Right renal pelvis (tissue), 4 donors: ENCODE results near the gene ALG5. TPM values are rescaled to one million over a fixed set of nuclear protein-coding genes. Genes with fewer than 3 reads are reported as not detected.

Experiments
- DNase-seq, 4 donors: peaks; one replicate each; pipeline ENCODE4 v3.0.0-alpha.2; 2013; ENCODE audit warnings: low read depth in 4 of 4, low spot score in 3 of 4, missing footprints in 1 of 4
- polyA plus RNA-seq, 4 donors: library from polyadenylated mRNA; unstranded; fragments of 120-200 nt; gene quantifications; one replicate each; pipeline ENCODE4 v1.2.1, GENCODE V29; 2013; ENCODE audit not compliant: insufficient read length in 4 of 4

ALG5 gene
- polyA plus RNA-seq, 4 donors = 55.6 to 60.9 (median 59.1) TPM

DNA sequence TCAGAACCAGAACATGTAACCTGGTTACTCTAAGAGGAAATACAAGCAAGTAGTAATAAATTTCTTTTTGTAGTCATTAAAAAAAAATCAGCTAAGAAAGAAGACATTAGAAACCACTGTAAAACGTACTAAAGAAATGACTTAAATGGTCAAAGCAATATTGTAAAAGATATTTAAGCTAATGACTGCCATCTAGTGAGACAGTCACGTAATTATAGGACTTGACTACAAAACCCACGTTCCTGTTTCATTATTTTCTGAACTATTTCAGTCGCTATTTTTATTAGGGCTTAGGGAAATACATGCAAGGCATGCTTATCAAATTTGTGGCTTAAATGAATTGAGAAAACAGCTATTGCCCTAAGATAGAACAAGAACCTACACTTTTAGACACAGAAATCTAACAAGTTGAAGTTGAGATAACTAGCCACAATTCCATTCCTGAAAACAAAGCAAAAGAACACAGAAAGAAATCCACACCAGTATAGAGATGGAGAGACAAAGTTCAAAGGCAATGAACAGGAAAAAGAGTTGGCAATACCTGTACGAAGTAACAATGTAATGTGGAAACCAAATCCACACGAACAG is 17.9 kb downstream of the ALG5 start:
- DNase-seq = peak; percentile 18 to 35 (median 22)

- no peak for DNase-seq
Measured at GRCh38 chr13:36979361-36980050, 19.6 kb downstream of the ALG5 start.

GRCh38 chr13:36975172-36975571 is 24.0 kb downstream of the ALG5 start:
- no peak for DNase-seq

DNA sequence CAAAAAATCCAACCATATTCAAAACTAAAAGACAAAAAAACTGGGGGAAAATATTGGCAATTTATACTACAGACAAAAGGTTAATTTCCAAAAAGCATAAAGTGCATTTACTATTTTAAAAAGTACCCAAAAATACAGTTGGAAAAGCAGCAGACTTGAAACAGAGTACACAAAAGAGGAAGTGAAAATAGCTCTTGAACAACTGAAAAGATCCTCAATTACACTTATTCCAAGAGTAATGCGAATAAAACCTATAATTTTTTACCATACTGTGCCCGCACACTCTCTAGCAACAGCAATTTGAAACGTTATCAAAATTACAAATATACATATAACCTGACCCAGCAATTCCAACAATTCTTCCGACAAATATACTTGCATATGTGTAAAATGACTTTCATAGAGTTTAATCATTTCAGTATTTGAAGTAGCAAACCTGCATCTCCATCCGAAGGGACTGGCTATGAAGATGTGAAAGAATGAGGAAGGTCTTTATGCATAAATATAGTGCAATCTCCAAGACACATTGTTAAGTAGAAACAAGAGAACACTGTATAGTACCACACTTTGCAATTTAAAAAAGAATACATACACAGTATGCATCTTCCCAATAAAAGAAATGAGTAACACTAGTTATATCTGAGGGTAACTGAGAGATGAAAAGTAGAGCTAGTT is 25.4 kb downstream of the ALG5 start:
- DNase-seq = no peak

GRCh38 chr13:36973009-36973408 is 26.1 kb downstream of the ALG5 start:
- DNase-seq = no peak

- DNase-seq = no peak
Measured at GRCh38 chr13:36966404-36966803, 32.7 kb downstream of the ALG5 start.

- no peak for DNase-seq
Measured at GRCh38 chr13:36965767-36966166, 33.4 kb downstream of the ALG5 start.

- DNase-seq = no peak
Measured at GRCh38 chr13:36959456-36960116, 39.6 kb downstream of the ALG5 start.

- DNase-seq = no peak
Measured at GRCh38 chr13:36954542-36954941, 44.6 kb downstream of the ALG5 start.

GRCh38 chr13:36950920-36951319 is 48.2 kb downstream of the ALG5 start:
- no peak for DNase-seq

DNA sequence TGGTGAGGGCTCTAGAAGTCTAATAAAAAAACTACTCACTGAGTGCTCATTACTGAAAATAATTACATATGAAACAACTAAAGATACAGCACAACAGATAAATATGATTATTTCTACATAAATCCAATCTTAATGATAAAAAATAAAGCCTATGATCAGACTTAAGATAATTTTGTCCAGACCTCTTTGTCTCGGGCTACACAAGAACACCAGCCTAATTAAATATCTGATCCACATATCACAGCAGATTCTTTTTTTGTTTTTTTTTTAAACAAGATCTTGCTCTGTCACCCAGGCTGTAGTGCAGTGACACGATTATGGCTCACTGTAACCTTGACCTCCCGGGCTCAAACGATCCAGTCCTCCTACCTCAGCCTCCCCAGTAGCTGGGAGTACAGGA is 48.8 kb downstream of the ALG5 start:
- no peak for DNase-seq

- DNase-seq = no peak
Measured at GRCh38 chr13:36945078-36945477, 54.1 kb downstream of the ALG5 start.

- no peak for DNase-seq
Measured at GRCh38 chr13:36925603-36926002, 73.5 kb downstream of the ALG5 start.

GRCh38 chr13:36924001-36924400 is 75.1 kb downstream of the ALG5 start:
- no peak for DNase-seq

DNA sequence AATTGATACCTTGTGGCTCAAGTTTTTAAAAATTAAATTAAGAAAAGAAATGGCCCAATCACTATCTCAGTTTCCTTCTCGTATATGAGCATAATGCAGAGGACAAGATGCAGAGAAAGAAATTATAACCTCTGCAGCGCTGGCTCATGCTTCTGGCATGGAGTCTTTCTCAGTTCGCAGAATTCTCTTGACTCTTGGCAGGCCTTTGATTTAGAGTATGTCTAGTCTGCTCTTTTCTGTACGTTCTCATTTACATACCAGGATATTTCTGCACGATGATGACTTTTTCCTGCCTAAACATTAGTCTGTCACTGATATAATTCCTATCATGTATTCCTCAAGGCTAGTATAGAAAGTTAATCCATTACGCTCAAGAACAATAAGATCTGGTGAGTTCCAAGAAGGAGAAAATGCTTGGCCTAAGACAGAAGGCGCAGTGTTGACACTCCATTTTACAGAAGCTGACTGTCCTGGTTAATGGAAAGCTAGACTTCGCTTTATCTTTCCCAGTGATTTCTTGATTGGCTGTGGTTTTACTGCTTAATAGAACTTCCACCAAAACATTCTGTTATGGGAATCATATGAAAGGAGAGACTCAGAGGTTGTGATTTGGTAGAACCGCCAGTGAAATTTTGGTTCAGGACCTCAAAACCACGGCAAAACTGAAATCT is 77.4 kb downstream of the ALG5 start:
- DNase-seq = no peak

DNA sequence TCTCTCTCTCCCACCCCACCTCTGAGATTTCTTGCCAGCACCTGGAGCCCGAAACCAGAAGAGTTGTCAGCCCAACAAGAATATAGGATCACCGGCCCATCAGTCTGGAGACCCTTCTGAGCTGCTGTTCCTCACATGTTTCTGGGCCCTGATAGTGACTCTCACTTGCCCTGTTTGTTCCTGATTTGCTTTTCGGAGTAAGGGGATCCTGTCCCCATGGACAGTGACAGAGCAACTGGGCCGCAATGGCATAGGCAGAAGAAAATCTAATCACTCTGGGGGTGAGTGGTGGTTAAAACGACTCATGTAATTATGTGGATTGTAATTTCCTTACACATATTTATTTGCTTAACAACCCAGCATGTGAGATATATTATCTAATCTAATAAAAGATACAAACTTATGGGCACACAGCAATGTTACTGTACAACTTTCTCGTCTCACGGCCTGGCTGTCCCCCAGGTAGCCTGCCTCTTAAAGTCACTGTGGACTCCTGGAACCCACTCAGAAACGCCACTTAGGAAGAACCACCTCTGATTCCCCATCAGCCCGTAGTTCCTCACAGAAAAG is 78.4 kb downstream of the ALG5 start:
- peak in 1 of 4 donors; percentile 23 for DNase-seq

GRCh38 chr13:36919833-36920615 is 79.1 kb downstream of the ALG5 start, which contains the start of gene SMAD9:
SMAD9 (minus strand) TSS chr13:36920238; CDS start chr13:36879689, 40,549 bp downstream.
- peak in 2 of 4 donors; percentile 39 to 40 for DNase-seq

DNA sequence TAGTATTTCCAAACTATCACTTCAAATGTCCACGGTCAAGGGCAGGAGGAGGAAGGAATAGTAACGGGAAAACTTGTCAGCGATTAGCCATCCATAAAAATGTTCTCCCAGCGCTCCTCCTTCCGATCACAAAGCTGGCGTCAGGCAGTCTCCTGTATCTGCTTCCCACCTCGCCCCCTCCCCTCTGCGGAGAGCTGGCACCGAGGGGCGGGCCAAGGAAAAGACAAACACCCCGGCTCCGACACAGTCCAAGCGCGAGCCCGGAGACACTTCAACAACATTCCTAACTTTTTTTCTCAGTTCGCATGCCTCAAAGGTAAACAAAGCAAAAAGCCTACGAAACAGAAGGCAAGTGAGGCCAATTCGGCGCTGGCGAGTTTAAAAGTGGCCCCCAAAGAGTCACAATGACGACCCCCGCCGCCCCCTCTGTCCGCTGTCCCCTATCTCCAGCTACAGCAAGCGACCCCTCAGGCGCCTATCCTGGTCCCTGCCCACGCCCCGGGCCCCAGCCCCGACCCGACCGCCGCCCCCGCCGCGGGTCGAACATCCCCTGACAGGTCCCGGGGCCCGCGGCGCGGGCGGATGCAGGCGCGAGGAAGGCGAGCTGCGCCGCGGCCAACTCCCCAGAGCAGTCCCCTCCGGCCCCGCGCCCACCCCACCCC is 79.8 kb downstream of the ALG5 start:
- peak in 3 of 4 donors; percentile 44 to 60 (median 56) for DNase-seq
